ENCODE measurements around the gene RBKS.
"Not testable (repeated sequence)": the region's sequence is repeated elsewhere in the genome, so short reads cannot be mapped to it uniquely, and the experiment has no call there.

RBKS gene

GRCh38 chr2:27869763-27870162 is 20.4 kb downstream of the RBKS start:
- DNase-seq = no peak

GRCh38 chr2:27866237-27866636 is 23.9 kb downstream of the RBKS start:
- no peak for DNase-seq

GRCh38 chr2:27863955-27864354 is 26.2 kb downstream of the RBKS start:
- not testable (repeated sequence) for DNase-seq

GRCh38 chr2:27863146-27863545 is 27.0 kb downstream of the RBKS start:
- DNase-seq = no peak

GRCh38 chr2:27860111-27860510 is 30.1 kb downstream of the RBKS start:
- no peak for DNase-seq

GRCh38 chr2:27857417-27858172 is 32.6 kb downstream of the RBKS start:
- no peak for DNase-seq

- DNase-seq = no peak
Observed at GRCh38 chr2:27856956-27857355, 33.2 kb downstream of the RBKS start.

GRCh38 chr2:27856386-27856785 is 33.8 kb downstream of the RBKS start:
- DNase-seq = no peak

- no peak for DNase-seq
Observed at GRCh38 chr2:27855476-27855875, 34.7 kb downstream of the RBKS start.

GRCh38 chr2:27854229-27854862 is 35.8 kb downstream of the RBKS start:
- DNase-seq = no peak

GRCh38 chr2:27852691-27853090 is 37.5 kb downstream of the RBKS start:
- no peak for DNase-seq

- DNase-seq = no peak
Observed at GRCh38 chr2:27849558-27850205, 40.5 kb downstream of the RBKS start.

GRCh38 chr2:27847333-27847732 is 42.9 kb downstream of the RBKS start:
- no peak for DNase-seq

GRCh38 chr2:27844821-27845255 is 45.3 kb downstream of the RBKS start:
- no peak for DNase-seq

GRCh38 chr2:27843992-27844391 is 46.2 kb downstream of the RBKS start:
- no peak for DNase-seq

GRCh38 chr2:27842894-27843293 is 47.3 kb downstream of the RBKS start:
- no peak for DNase-seq

- DNase-seq = no peak
Observed at GRCh38 chr2:27839022-27839618, 51.1 kb downstream of the RBKS start.

- DNase-seq = no peak
Observed at GRCh38 chr2:27838502-27838901, 51.7 kb downstream of the RBKS start.

- no peak for DNase-seq
Observed at GRCh38 chr2:27833931-27834330, 56.3 kb downstream of the RBKS start.

- DNase-seq = no peak
Observed at GRCh38 chr2:27832396-27832795, 57.8 kb downstream of the RBKS start.

- no peak for DNase-seq
Observed at GRCh38 chr2:27831279-27832050, 58.7 kb downstream of the RBKS start.

GRCh38 chr2:27830656-27831055 is 59.5 kb downstream of the RBKS start:
- no peak for DNase-seq

GRCh38 chr2:27829791-27830190 is 60.4 kb downstream of the RBKS start:
- no peak for DNase-seq

Data from NCI-H1092 treated with DMSO at 0.1 percent for 48 hours (cell line).